22Rv1 (cell line): Measurements from ENCODE around the gene TBC1D2B.

Experiments
- H3K27ac ChIP-seq: fragments of 450-650 bp; 2 replicates; pipeline ENCODE4 v1.5.1; 2017
- ZFX ChIP-seq: fragments of 450-650 bp; IDR thresholded peaks from 2 replicates; pipeline ENCODE4 v1.6.1; 2017; ENCODE audit warnings: antibody characterized with exemption, borderline replicate concordance
- TF ChIP-seq, protein P1 (sequence below): fragments of 450-650 bp; IDR thresholded peaks from 2 replicates; pipeline ENCODE4 v1.5.1; 2017; ENCODE audit warnings: mild to moderate bottlenecking

The TBC1D2B gene

DNA sequence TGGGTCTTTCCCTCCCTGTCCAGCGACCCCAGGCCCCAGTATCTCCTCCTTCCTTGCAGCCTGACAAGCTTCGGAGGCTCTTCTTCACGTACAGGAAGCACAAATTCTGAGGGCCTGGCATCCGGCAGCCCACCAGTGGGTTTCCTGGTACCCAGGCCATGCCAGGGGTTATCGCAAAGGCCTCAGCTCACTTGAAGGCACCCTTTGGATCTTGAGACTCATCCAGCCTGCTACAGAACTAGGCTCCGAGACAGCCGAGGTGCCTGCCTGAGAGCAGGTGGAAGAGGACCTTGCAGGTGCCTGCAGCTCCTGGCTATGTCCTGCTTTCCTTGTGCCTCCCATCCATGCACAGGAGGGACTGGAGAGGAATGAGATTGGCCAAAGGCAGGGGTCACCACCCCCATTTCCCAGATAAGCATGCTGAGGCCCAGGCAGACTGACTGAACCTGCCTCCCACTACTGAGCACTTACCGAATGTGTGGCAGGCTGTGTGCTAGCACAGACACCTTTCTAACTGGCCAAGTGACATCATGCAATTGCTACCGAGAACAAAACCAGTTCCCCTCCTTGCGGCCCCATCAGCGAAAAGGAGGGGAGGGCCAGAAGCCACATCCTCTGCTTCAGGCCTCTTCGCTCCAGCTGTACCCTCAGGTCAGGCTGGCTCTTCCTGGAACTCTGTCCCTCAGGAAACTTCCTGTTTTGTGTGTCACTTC lies 26.1 kb upstream of the TBC1D2B start:
- no peak overlapping the region for H3K27ac ChIP-seq
- TF ChIP-seq, protein P1, sequence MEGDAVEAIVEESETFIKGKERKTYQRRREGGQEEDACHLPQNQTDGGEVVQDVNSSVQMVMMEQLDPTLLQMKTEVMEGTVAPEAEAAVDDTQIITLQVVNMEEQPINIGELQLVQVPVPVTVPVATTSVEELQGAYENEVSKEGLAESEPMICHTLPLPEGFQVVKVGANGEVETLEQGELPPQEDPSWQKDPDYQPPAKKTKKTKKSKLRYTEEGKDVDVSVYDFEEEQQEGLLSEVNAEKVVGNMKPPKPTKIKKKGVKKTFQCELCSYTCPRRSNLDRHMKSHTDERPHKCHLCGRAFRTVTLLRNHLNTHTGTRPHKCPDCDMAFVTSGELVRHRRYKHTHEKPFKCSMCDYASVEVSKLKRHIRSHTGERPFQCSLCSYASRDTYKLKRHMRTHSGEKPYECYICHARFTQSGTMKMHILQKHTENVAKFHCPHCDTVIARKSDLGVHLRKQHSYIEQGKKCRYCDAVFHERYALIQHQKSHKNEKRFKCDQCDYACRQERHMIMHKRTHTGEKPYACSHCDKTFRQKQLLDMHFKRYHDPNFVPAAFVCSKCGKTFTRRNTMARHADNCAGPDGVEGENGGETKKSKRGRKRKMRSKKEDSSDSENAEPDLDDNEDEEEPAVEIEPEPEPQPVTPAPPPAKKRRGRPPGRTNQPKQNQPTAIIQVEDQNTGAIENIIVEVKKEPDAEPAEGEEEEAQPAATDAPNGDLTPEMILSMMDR = no peak
- no peak for TF ChIP-seq ZFX

DNA sequence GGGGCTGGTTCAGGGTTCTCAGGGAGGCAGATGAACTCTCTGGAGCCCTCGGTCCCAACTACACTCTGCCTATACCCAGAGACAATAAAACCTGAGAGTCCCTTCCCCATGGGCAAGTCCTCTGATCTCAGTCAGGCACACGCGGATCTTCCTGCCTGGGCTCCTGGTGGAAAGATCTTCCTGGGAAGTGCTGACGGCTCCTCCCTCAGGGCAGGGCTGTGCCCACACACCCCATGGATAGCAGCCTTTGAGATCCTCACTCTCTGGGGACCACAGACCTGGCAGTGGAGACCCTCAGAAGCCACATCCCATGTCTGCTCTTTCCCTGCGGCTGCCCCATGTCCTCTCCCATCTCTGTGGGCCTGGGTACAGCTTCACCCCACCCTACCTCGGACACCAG lies 25.2 kb upstream of the TBC1D2B start:
- TF ChIP-seq ZFX = no peak
- TF ChIP-seq, protein P1 = no peak
- no peak overlapping the region for H3K27ac ChIP-seq

DNA sequence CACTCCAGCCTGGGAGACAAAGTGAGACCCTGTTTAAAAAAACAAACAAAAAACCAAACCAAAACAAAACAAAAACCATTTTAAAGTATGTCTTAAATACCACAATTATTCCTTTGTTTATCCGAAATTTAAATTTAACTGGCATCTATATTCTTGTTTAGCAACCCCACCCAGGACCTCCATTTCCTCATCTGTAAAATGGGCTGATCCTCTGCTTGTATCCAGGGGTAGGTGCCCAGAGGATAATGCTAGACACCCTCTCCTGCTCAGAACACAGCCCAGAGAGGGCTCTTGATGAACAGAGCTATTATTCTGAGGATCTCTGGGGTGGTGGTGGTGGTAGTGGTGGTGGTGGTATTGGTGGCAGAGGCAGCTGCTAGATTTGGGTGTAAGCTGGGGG lies 24.7 kb upstream of the TBC1D2B start:
- TF ChIP-seq, protein P1 = no peak
- no peak for TF ChIP-seq ZFX
- H3K27ac ChIP-seq = no peak overlapping the region

DNA sequence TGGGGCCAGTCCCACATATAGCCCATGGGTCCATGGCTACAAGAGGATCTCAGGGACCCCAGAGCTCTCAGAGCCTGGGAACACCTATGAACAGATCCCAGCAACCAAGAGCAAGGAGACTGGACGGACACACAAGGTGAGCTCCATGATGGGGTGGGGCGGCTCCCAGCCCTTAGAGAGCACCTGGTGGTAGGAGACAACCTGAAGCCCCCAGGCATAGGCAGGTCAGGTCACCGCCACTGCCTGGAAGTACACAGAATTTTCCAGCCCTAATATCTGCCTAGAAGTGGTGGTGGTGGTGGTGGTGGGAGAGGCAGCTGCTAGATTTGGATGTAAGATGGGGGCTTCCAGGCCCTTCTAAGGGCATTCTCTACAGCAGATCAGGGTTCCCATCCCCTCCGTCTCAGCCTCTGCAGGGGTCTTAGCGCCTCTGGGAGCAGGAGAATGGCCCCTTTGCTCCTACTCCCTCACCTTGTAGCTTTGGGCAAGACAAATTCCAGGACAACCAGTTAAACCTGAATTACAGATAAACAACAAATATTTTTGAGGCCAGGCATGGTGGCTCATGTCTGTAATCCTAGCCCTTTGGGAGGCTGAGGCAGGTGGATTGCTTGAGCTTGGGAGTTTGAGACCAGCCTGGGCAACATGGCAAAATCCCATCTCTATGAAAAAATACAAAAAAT lies 24.1 kb upstream of the TBC1D2B start:
- TF ChIP-seq, protein P1 = no peak
- no peak for TF ChIP-seq ZFX
- no peak overlapping the region for H3K27ac ChIP-seq

DNA sequence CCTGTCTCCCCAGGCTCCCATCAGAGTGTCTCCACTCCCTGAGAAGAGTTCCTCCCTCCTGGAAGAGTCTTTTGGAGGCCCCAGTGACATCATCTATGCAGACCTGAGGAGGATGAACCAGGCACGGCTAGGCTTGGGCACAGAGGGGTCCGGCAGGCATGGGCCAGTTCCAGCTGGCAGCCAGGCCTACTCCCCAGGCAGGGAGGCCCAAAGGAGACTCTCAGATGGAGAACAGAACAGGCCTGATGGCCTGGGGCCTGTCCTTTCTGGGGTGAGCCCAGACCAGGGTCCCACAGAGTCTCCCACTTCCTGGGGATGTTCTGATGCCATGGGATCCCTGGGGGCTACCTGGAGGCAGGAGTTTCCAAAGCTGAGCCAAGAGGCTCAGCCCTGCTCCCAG lies 23.4 kb upstream of the TBC1D2B start:
- H3K27ac ChIP-seq = no peak overlapping the region

DNA sequence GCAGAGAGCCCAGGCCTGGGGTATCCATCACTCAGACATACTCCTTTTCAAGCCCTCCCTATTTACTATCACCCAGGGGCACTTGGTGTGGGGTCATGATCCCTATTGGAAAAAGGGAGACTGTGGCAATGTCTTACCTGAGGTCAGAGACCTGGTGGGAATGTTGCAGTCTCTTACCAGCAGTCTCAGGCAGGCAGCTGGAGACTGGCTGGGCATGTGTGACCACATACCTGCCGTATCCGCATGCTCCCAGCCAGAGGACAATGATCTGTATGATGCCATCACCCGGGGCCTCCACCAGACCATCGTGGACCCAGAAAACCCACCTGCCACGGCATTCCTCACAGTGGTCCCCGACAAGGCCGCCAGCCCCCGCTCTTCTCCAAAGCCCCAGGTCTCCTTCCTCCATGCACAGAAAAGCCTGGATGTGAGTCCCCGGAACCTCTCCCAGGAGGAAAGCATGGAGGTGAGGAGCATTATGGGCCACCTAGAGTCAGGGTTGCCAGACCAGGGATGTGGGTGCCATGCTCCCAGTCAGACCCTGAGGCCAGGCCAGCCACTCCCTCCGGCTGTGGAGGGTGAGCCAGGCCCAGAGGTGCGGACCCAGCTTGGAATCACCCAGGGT lies 20.7 kb upstream of the TBC1D2B start:
- TF ChIP-seq, protein P1 = no peak
- no peak for TF ChIP-seq ZFX
- H3K27ac ChIP-seq = no peak overlapping the region

More for the DNA sequence above, 23.4 kb upstream of the TBC1D2B start:
- TF ChIP-seq ZFX = no peak
- TF ChIP-seq, protein P1 = no peak

DNA sequence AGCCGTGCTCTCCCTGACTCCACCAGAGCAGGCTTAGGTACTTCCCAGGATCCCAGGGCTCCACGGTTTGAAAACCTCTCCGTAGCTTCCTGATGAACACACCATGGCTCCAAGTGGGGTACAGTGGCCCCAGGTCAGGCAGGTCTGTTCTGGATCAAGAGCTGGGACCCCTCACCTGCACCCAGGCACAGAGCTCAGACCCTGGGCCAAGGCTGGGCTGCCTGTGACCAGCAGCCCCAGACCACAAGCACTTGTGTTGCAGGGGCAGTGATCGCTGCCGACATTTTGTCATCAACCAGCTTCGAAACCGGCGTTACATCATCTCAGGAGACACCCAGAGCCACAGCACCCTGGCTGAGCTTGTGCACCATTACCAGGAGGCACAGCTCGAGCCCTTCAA lies 20.2 kb upstream of the TBC1D2B start:
- TF ChIP-seq, protein P1 = no peak
- TF ChIP-seq ZFX = no peak
- H3K27ac ChIP-seq = no peak overlapping the region
